Measurements from ENCODE around the gene MAPK8IP3.

DNA sequence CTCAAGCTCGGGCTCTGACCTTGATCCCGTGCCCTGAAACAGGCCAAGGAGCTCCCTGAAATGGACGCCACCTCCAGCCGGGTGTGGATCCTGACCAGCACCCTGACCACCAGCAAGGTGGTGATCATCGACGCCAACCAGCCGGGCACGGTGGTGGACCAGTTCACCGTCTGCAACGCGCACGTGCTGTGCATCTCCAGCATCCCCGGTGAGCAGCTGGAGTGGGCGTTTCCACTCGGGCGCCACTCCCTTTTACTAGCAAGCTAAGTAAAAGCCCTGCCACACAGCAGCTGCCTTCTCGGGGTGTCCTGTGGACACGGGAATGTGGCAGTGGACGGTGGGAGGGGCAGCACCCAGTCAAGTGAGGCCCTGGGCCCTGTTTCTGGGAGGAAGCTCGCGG lies 59.0 kb downstream of the MAPK8IP3 start:
- TF ChIP-seq, protein P1, sequence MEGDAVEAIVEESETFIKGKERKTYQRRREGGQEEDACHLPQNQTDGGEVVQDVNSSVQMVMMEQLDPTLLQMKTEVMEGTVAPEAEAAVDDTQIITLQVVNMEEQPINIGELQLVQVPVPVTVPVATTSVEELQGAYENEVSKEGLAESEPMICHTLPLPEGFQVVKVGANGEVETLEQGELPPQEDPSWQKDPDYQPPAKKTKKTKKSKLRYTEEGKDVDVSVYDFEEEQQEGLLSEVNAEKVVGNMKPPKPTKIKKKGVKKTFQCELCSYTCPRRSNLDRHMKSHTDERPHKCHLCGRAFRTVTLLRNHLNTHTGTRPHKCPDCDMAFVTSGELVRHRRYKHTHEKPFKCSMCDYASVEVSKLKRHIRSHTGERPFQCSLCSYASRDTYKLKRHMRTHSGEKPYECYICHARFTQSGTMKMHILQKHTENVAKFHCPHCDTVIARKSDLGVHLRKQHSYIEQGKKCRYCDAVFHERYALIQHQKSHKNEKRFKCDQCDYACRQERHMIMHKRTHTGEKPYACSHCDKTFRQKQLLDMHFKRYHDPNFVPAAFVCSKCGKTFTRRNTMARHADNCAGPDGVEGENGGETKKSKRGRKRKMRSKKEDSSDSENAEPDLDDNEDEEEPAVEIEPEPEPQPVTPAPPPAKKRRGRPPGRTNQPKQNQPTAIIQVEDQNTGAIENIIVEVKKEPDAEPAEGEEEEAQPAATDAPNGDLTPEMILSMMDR (IDR thresholded peaks at IDR 0.05) = no peak
- no peak for TF ChIP-seq EZH2 (IDR thresholded peaks at IDR 0.05; ENCODE audit: borderline replicate concordance, insufficient read depth, low read depth, low read length, poor library complexity, severe bottlenecking)
